Activated CD8-positive, alpha-beta memory T cell treated with anti-CD3 and anti-CD28 coated beads for 4 hours (primary cell): ENCODE results near the gene DNAH17.

ENCODE experiments used
- DNase-seq, 2 donors: peaks; one replicate each; pipeline ENCODE4 v3.0.0-alpha.2; 2020; ENCODE audit warnings: low read depth in 2 of 2

Gene DNAH17

DNA sequence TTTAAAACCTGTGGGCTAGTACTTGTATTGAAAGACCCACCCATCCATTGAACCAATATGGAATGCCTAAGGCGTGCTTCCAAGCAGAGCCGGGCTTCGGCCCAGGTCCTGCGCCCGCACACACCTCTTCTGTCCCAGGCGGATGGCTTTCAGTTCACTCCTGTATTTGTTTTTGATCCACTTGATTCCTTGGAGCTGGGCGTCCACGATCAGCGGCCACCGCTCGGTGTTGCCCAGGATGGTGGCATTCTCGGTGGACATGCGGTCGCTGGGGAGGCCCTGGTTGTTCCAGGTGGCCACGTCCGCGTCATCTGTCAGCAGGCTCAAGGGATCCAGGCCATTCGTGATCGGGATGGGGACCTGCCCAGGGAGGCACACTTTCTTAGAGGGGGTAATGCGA lies 122.8 kb downstream of the DNAH17 start:
- no peak for DNase-seq

GRCh38 chr17:78451753-78452152 lies 125.4 kb downstream of the DNAH17 start:
- DNase-seq, result no peak

DNA sequence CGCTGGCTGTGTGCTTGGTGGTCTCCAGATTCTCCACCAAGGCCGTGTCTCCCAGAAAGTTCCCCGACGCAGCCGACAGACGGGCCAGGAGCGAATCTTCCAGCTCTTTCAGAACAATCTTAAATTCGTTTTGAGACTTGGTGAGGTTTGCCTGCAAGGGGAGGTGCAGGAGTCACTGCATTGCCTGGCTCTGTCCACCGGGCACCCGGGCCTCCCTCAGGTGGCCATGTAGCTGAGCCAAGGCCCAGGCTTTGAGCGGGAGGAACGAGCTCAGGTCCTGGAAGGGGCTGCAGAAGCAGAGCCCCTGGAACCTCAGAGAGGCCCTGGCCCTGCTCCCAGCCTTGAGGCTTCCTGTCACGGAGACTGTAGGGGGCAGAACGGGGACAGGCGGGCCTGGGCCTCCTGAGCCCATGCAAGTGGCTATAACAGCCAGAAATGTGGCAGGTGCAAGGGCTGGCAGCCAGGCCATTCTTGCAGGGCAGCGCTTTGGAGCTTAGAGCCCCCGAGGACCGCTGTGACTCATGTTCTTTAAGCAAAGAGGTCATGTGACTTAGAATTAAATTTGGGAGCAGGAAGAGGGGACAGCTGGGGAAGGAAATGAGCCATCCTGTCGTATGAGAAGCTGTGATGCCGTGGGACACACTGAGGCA lies 126.4 kb downstream of the DNAH17 start:
- no peak for DNase-seq

GRCh38 chr17:78449983-78450595 lies 127.1 kb downstream of the DNAH17 start:
- no peak for DNase-seq

DNA sequence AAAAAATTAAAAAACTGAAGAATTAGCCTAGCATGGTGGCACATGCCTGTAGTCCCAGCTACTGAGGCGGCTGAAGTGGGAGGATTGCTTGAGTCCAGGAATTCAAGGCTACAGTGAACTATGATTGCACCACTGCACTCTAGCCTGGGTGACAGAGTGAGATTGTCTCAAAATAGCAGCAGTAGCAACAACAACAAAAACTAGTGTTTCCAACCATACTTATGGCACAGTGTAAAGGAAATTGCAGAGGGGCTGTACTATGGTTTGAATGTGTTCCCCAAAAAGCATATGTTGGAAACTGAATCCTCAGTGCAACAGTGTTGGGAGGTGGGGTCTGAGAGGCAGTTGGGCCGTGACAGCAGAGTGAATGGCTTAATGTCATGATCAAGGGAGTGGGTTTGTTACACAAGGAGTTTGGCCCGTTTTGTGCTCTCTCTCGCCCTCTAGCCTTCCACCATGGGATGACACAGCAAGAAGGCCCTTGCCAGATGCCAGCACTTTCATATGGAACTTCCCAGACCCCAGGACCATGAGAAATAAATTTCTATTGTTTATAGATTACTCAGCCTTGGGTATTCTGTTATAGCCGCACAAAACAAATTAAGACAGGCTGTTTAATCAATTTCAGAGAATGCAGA lies 128.7 kb downstream of the DNAH17 start:
- DNase-seq, result no peak

DNA sequence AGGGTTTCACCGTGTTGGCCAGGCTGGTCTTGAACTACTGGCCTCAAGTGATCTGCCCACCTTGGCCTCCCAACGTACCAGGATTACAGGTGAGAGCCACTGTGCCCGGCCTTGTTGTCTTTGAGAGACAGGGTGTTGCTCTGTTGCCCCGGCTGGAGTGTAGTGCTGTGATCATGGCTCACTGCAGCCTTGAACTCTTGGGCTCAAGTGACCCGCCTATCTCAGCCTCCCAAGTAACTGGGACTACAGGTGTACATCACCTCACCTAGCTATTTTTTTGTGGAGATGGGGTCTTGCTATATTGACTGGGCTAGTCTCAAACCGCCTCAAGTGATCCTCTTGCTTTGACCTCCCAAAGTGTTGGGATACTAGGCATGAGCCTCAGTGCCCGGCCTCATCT lies 130.4 kb downstream of the DNAH17 start:
- DNase-seq, result no peak

GRCh38 chr17:78444392-78444791 lies 132.8 kb downstream of the DNAH17 start:
- no peak for DNase-seq

- peak in 1 of 2 donors; percentile 6 for DNase-seq
Observed at GRCh38 chr17:78442648-78443218, 134.5 kb downstream of the DNAH17 start.

- DNase-seq, result no peak
Observed at GRCh38 chr17:78441271-78441971, 135.8 kb downstream of the DNAH17 start.

- no peak for DNase-seq
Observed at GRCh38 chr17:78438694-78439325, 138.4 kb downstream of the DNAH17 start.

GRCh38 chr17:78438271-78438691 lies 138.9 kb downstream of the DNAH17 start:
- no peak for DNase-seq

- DNase-seq, result no peak
Observed at GRCh38 chr17:78437508-78438169, 139.6 kb downstream of the DNAH17 start.

DNA sequence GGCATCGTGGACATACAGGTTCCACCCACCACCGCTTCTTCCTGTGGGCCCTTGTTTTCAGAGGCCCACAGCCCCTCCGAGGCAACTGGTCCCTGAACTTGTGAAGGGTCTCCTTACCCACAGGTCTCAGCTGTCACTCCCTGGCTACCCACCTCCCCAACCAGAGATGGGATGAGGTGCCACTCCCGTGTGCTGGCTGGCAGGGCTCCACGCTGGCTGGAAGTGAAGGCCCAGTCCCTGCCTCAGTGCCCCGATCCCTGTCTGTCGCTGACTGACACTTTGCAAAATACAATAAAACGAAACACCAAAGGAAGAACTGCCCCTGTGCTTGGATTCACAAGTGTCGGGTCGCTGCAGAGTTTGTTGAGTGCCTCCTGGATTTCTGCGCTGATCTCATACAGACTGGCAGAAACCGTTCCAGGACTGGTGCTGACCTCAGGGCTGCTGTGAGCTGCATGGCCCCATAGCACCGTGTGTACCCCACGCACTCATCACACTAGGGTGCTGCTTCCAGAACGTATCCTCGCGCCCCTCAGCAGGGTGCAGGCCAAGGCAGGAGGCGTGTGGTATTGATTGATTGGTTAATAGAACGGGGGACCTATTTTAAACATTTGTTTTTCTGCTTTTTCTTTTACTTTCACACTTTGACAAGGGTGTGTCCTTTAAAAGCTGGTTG lies 141.7 kb downstream of the DNAH17 start:
- DNase-seq, result no peak

GRCh38 chr17:78434455-78435329 lies 142.5 kb downstream of the DNAH17 start:
- DNase-seq, result no peak

GRCh38 chr17:78433780-78434335 lies 143.3 kb downstream of the DNAH17 start:
- no peak for DNase-seq

GRCh38 chr17:78433013-78433727 lies 144.0 kb downstream of the DNAH17 start:
- DNase-seq, result no peak

GRCh38 chr17:78432226-78433012 lies 144.8 kb downstream of the DNAH17 start:
- DNase-seq, result no peak

DNA sequence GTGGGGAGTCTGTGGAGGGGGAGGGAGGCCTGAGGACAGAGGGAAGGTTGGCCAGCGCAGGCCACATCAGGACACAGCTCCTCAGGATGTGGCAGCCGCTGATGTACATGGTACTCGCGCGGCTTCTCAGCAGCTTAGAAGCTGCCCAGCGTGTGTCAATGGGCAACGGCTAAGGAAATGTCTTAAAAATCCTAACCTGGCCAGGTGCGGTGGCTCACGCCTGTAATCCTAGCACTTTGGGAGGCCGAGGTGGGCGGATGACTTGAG lies 145.6 kb downstream of the DNAH17 start:
- no peak for DNase-seq
